H9 (cell line): ENCODE data around the gene JMJD7. TPM values are rescaled to one million over a fixed set of nuclear protein-coding genes. Genes with fewer than 3 reads are reported as not detected.

ENCODE experiments used
- DNase-seq: peaks from one replicate; pipeline ENCODE4 v3.0.0-alpha.2; 2017
- H2AFZ ChIP-seq: one replicate; pipeline ENCODE4 v1.6.1; 2013; ENCODE audit warnings: mild to moderate bottlenecking, low read length, control low read depth, moderate library complexity
- H2AK5ac ChIP-seq: 2 replicates; pipeline ENCODE4 v1.6.1; 2013; ENCODE audit warnings: low read length, control low read depth, mixed read lengths; ENCODE audit not compliant: insufficient read length
- H2BK120ac ChIP-seq: one replicate; pipeline ENCODE4 v1.6.1; 2013; ENCODE audit warnings: low read depth, mild to moderate bottlenecking, low read length, control low read depth, inconsistent platforms; ENCODE audit not compliant: poor library complexity, severe bottlenecking
- H2BK12ac ChIP-seq: 2 replicates; pipeline ENCODE4 v1.6.1; 2013; ENCODE audit warnings: low read length, control low read depth, mixed read lengths, low read depth; ENCODE audit not compliant: insufficient read length
- H2BK15ac ChIP-seq: 2 replicates; pipeline ENCODE4 v1.6.1; 2013; ENCODE audit warnings: low read depth, low read length, control low read depth
- H2BK20ac ChIP-seq: one replicate; pipeline ENCODE4 v1.6.1; 2013; ENCODE audit warnings: low read depth, mild to moderate bottlenecking, low read length, control low read depth, inconsistent platforms; ENCODE audit not compliant: poor library complexity, severe bottlenecking
- H2BK5ac ChIP-seq: 2 replicates; pipeline ENCODE4 v1.6.1; 2013; ENCODE audit warnings: low read length, control low read depth, mixed read lengths; ENCODE audit not compliant: insufficient read length
- H3K14ac ChIP-seq: 2 replicates; pipeline ENCODE4 v1.6.1; 2013; ENCODE audit warnings: low read length, control low read depth; ENCODE audit not compliant: insufficient read depth
- H3K18ac ChIP-seq: 2 replicates; pipeline ENCODE4 v1.6.1; 2013; ENCODE audit warnings: low read depth, mild to moderate bottlenecking, mixed read lengths, low read length, control low read depth; ENCODE audit not compliant: insufficient read length
- H3K23ac ChIP-seq: 2 replicates; pipeline ENCODE4 v1.6.1; 2013; ENCODE audit warnings: low read length, control low read depth, mixed read lengths, low read depth; ENCODE audit not compliant: insufficient read length
- H3K23me2 ChIP-seq: 2 replicates; pipeline ENCODE4 v1.6.1; 2013; ENCODE audit warnings: low read depth, mild to moderate bottlenecking, mixed read lengths, low read length, control low read depth; ENCODE audit not compliant: insufficient read length, poor library complexity, severe bottlenecking
- H3K27ac ChIP-seq: 2 replicates; pipeline ENCODE4 v1.5.1; 2013; ENCODE audit warnings: low read length, control low read depth, mixed read lengths, low read depth; ENCODE audit not compliant: insufficient read length
- H3K27me3 ChIP-seq: 2 replicates; pipeline ENCODE4 v1.6.1; 2013; ENCODE audit warnings: low read length, control low read depth, inconsistent platforms; ENCODE audit not compliant: insufficient read depth
- H3K4ac ChIP-seq: 2 replicates; pipeline ENCODE4 v1.6.1; 2013; ENCODE audit warnings: low read depth, mild to moderate bottlenecking, control low read depth, inconsistent platforms, low read length, moderate library complexity
- H3K4me1 ChIP-seq: 2 replicates; pipeline ENCODE4 v1.6.1; 2013; ENCODE audit warnings: low read length, control low read depth, inconsistent platforms; ENCODE audit not compliant: insufficient read depth
- H3K4me2 ChIP-seq: 2 replicates; pipeline ENCODE4 v1.6.1; 2013; ENCODE audit warnings: low read length, control low read depth, mixed read lengths; ENCODE audit not compliant: insufficient read length, insufficient read depth
- H3K56ac ChIP-seq: 2 replicates; pipeline ENCODE4 v1.6.1; 2013; ENCODE audit warnings: low read depth, mild to moderate bottlenecking, mixed read lengths, low read length, control low read depth; ENCODE audit not compliant: insufficient read length
- H3K79me1 ChIP-seq: 2 replicates; pipeline ENCODE4 v1.6.1; 2013; ENCODE audit warnings: low read depth, mild to moderate bottlenecking, moderate library complexity, low read length, control low read depth, inconsistent platforms; ENCODE audit not compliant: insufficient read depth, poor library complexity, severe bottlenecking
- H3K79me2 ChIP-seq: 2 replicates; pipeline ENCODE4 v1.6.1; 2013; ENCODE audit warnings: low read length, control low read depth, inconsistent platforms; ENCODE audit not compliant: insufficient read depth
- H3K9ac ChIP-seq: 2 replicates; pipeline ENCODE4 v1.6.1; 2013; ENCODE audit warnings: low read length, control low read depth, mixed read lengths; ENCODE audit not compliant: insufficient read length; ENCODE audit errors: extremely low read depth
- H3K9me3 ChIP-seq: one replicate; pipeline ENCODE4 v1.6.1; 2013; ENCODE audit warnings: low read depth, low read length, inconsistent platforms; ENCODE audit not compliant: control insufficient read depth
- H3T11ph ChIP-seq: one replicate; pipeline ENCODE4 v1.6.1; 2013; ENCODE audit warnings: mild to moderate bottlenecking, low read length, control low read depth, inconsistent platforms
- H4K20me1 ChIP-seq: one replicate; pipeline ENCODE4 v1.6.1; 2013; ENCODE audit not compliant: control insufficient read depth, insufficient read length, insufficient read depth
- H4K5ac ChIP-seq: 2 replicates; pipeline ENCODE4 v1.6.1; 2013; ENCODE audit warnings: low read depth, mild to moderate bottlenecking, mixed read lengths, low read length, control low read depth; ENCODE audit not compliant: insufficient read length
- H4K8ac ChIP-seq: replicated peaks from 2 replicates; pipeline ENCODE4 v1.6.1; 2013; ENCODE audit warnings: low read length, control low read depth, mixed read lengths, low read depth; ENCODE audit not compliant: insufficient read length
- H4K91ac ChIP-seq: 2 replicates; pipeline ENCODE4 v1.6.1; 2013; ENCODE audit warnings: low read depth, mild to moderate bottlenecking, moderate library complexity, mixed read lengths, low read length, control low read depth; ENCODE audit not compliant: insufficient read length
- H3K27ac Mint-ChIP-seq, 3 experiments: 2 replicates in 2 of 3; 3 replicates in 1 of 3; pipeline ENCODE4 v1.8.0; 2020 to 2021; ENCODE audit warnings: mixed read lengths in 3 of 3, mild to moderate bottlenecking in 1 of 3, moderate library complexity in 1 of 3
- H3K27me3 Mint-ChIP-seq: 2 replicates; pipeline ENCODE4 v1.8.0; 2021; ENCODE audit warnings: low read depth, mild to moderate bottlenecking, moderate library complexity, mixed read lengths
- H3K36me3 Mint-ChIP-seq, 3 experiments: 2 replicates in 2 of 3; 3 replicates in 1 of 3; pipeline ENCODE4 v1.8.0; 2020 to 2021; ENCODE audit warnings: low read depth in 3 of 3, mixed read lengths in 3 of 3; ENCODE audit not compliant: insufficient read depth in 1 of 3
- H3K4me1 Mint-ChIP-seq, 2 experiments: 2 replicates each; pipeline ENCODE4 v1.8.0; 2020; ENCODE audit warnings: mixed read lengths in 2 of 2
- H3K4me3 Mint-ChIP-seq, 2 experiments: 2 replicates in 1 of 2; 3 replicates in 1 of 2; pipeline ENCODE4 v1.8.0; 2020 to 2021; ENCODE audit warnings: mild to moderate bottlenecking in 2 of 2, mixed read lengths in 2 of 2, moderate library complexity in 1 of 2
- H3K9me3 Mint-ChIP-seq, 2 experiments: 2 replicates in 1 of 2; 3 replicates in 1 of 2; pipeline ENCODE4 v1.8.0; 2020; ENCODE audit warnings: mild to moderate bottlenecking in 2 of 2, mixed read lengths in 2 of 2, moderate library complexity in 1 of 2
- CTCF ChIP-seq: fragments of 200-600 bp; sonication (generic); conservative IDR thresholded peaks from 3 replicates; pipeline ENCODE4 v1.8.0; 2021; ENCODE audit warnings: antibody characterized with exemption, mild to moderate bottlenecking
- WGBS: extraction: QIAGEN DNeasy Blood & Tissue Kit; methylation state at CpG from one replicate; pipeline ENCODE4 v1.1.7; 2013; ENCODE audit warnings: missing lambda C conversion rate, low lambda C conversion rate, mixed read lengths; ENCODE audit not compliant: insufficient read length; ENCODE audit errors: extremely low coverage; 5-methylcytosine and 5-hydroxymethylcytosine counted together
- long read RNA-seq: library from polyadenylated mRNA; unstranded; transcript quantifications from one replicate; pipeline ENCODE4 v2.0.0, GENCODE V29; 2020
- total RNA-seq: library from RNA; stranded (reverse); gene quantifications from 2 replicates; pipeline ENCODE4 v1.2.1, GENCODE V29; 2021

Gene JMJD7
- total RNA-seq = 13.3 and 14.3 TPM in 2 replicates
- long read RNA-seq, transcript JMJD7-201 (8 exons, 1,416 nt) = major isoform, 76 of 85 reads
- long read RNA-seq, partial matches to known transcripts = 2 of 85 reads
- long read RNA-seq, other reads (novel, unspliced or antisense) = 5 of 85 reads

- peak within 1 kb of the TSS in 1 of 3 experiments; percentile 93; a peak in 3 of 7 replicates for H3K27ac Mint-ChIP-seq
- TF ChIP-seq CTCF = no peak
These were observed at the start of gene JMJD7 for GRCh38 chr15:41827880-41828806. Gene JMJD7, plus strand, starts transcription at chr15:41828092. Its CDS starts 33 bp downstream, at chr15:41828125.

More at GRCh38 chr15:41827880-41828806, at the start of gene JMJD7:
- no peaks in the 10 kb centered on the region for H3K27me3 ChIP-seq
- no peaks in the 10 kb centered on the region for H3K79me2 ChIP-seq
- peak within 1 kb of the TSS; percentile 48 for H3K9ac ChIP-seq
- no peak within 1 kb of the TSS for H4K91ac ChIP-seq
- H3K4me3 Mint-ChIP-seq = peak within 1 kb of the TSS; percentile 90 to 92
- H2BK5ac ChIP-seq = no peak within 1 kb of the TSS
- H2BK12ac ChIP-seq = no peak within 1 kb of the TSS
- WGBS = no CpG with 5 or more reads among the region's 66 CpGs
- no peak within 1 kb of the TSS for H2AK5ac ChIP-seq
- no peak within 1 kb of the TSS for H3K27ac ChIP-seq
- no peak within 1 kb of the TSS for H3T11ph ChIP-seq
- DNase-seq = peak; percentile 90
- H2BK15ac ChIP-seq = no peak within 1 kb of the TSS
- H3K4me2 ChIP-seq = peak within 1 kb of the TSS; percentile 83
- H3K23ac ChIP-seq = no peak within 1 kb of the TSS
- no peak within 1 kb of the TSS for H2AFZ ChIP-seq
- no peak within 1 kb of the TSS for H4K5ac ChIP-seq
- H4K8ac ChIP-seq = no peak within 1 kb of the TSS
- no peaks in the 10 kb centered on the region for H4K20me1 ChIP-seq
- H3K4me1 ChIP-seq = no peaks in the 10 kb centered on the region
- H3K9me3 Mint-ChIP-seq = no peaks in the 10 kb centered on the region
- no peaks in the 10 kb centered on the region for H3K9me3 ChIP-seq
- peak within 1 kb of the TSS; percentile 37 for H3K18ac ChIP-seq
- peaks cover 4 to 14% (median 5%) of the 10 kb centered on the region in 3 experiments; a peak in 6 of 7 replicates for H3K36me3 Mint-ChIP-seq
- no peaks in the 10 kb centered on the region for H3K79me1 ChIP-seq
- no peak within 1 kb of the TSS for H2BK120ac ChIP-seq
- H3K23me2 ChIP-seq = peaks cover 10% of the 10 kb centered on the region
- H3K14ac ChIP-seq = peak within 1 kb of the TSS; percentile 62; the same call in 1 of the 2 replicates
- H3K56ac ChIP-seq = no peak within 1 kb of the TSS
- H3K27me3 Mint-ChIP-seq = no peaks in the 10 kb centered on the region
- H3K4me1 Mint-ChIP-seq = peaks cover 11 to 19% of the 10 kb centered on the region in 2 experiments
- H2BK20ac ChIP-seq = no peak within 1 kb of the TSS
- H3K4ac ChIP-seq = no peak within 1 kb of the TSS
